Upper lobe of left lung (tissue), 4 donors: ENCODE measurements around the gene OR4D1.
A peak's percentile ranks its signal among the peaks of the same experiment; 100 is the strongest.

Experiments used
- POLR2A ChIP-seq, 4 donors: fragments of 450-650 bp; IDR thresholded peaks; one replicate each; pipeline ENCODE4 v1.5.1; 2016 to 2017; ENCODE audit warnings: antibody characterized with exemption in 4 of 4, mild to moderate bottlenecking in 2 of 4
- TF ChIP-seq, protein P1 (sequence below), 6 experiments: fragments of 450-650 bp in 4 of 6; fragments of 200-600 bp in 2 of 6; sonication (generic) in 2 of 6; IDR thresholded peaks; one replicate each; pipeline ENCODE4 v1.5.1; 2016 to 2019; ENCODE audit warnings: antibody characterized with exemption in 6 of 6

DNA sequence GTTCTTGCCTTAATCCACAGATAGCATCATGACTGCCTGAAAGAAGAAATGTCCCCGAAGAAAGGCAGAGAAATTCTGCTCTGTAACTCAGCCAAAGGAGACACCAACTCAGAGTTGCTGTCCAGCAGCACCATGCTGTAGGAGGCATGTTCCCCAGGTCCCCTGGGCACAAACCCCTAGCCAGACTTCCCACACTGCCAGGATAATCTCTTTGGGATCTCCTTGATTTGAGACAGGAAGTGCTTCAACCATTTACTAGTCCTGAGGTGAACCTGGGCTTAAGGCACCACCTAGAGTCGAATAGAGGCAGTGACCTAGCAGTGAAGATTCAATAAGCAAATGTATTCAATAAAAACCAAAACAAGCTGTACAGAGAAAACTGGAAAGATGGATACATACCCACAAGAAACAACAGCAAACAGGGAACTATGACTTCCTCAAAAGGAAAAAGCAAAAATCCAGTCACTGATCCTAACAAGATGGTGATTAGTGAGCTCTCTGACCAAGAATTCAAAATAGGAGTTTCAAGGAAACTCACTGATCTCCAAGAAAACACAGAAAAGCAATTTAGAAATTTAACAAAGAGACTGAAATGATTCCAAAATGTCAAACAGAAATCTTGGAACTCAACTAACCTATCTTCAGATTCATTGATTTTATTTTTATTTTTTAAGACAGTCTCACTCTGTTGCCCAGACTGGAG, 24.3 kb downstream of the OR4D1 start:
- TF ChIP-seq, protein P1, sequence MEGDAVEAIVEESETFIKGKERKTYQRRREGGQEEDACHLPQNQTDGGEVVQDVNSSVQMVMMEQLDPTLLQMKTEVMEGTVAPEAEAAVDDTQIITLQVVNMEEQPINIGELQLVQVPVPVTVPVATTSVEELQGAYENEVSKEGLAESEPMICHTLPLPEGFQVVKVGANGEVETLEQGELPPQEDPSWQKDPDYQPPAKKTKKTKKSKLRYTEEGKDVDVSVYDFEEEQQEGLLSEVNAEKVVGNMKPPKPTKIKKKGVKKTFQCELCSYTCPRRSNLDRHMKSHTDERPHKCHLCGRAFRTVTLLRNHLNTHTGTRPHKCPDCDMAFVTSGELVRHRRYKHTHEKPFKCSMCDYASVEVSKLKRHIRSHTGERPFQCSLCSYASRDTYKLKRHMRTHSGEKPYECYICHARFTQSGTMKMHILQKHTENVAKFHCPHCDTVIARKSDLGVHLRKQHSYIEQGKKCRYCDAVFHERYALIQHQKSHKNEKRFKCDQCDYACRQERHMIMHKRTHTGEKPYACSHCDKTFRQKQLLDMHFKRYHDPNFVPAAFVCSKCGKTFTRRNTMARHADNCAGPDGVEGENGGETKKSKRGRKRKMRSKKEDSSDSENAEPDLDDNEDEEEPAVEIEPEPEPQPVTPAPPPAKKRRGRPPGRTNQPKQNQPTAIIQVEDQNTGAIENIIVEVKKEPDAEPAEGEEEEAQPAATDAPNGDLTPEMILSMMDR (IDR thresholded peaks at IDR 0.05) = peak in 4 of 6 experiments; percentile 21 to 36 (median 34)
- no peak for TF ChIP-seq POLR2A (IDR thresholded peaks at IDR 0.05)
